NCI-H187 (cell line): ENCODE data around the gene C8G.

ENCODE experiments used
- DNase-seq, 2 experiments: peaks; one replicate each; lab custom pipeline; 2025; lab: John Stamatoyannopoulos, UW

Gene C8G

DNA sequence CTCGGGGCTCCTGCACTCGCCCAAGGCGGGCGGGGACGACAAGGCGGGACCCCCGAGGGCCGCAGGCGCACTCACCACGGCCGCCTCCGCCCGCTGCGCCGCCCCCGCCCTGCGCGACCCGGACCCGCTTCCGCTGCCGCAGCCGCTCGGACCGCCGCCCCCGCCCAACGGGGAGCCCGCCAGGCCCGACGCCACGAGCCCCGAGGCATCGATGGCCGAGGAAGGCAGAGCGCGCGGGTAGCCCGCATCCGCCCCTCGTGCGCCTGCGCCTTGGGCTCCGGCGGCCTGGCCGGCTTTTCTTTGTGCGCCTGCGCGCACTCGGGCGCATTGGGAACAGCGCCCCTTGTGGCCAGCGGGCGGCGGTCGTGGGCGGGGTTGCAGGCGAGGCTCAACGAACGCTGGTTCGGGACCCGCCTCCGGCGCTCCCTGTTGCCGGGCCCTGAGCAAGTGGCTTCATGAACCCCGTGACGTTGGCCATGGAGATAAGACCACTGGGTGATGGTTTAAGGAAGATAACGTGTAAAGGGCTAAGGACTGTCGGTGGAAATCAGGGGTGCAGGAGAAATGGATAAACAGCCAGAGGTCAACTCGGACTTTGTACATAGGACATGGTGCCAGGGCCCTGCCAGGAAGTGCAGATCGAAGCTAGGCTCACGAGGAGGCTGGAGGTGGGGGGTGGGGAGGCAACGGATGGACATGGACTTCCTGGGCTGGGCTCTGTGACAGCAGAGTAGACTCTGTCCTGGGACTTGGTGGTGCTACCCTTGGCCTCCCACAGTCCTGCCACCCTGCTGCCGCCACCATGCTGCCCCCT lies at the start of gene C8G, which contains the start of gene FBXW5:
Gene C8G, plus strand, starts transcription at position 725 of the 814 bp plus-strand sequence. Its CDS starts 78 bp downstream, at position 803.
Gene FBXW5, minus strand, starts transcription at position 220 of the 814 bp plus-strand sequence. CDS start 655 bp downstream, outside the sequence.
- peak; percentile 68 to 79 for DNase-seq

DNA sequence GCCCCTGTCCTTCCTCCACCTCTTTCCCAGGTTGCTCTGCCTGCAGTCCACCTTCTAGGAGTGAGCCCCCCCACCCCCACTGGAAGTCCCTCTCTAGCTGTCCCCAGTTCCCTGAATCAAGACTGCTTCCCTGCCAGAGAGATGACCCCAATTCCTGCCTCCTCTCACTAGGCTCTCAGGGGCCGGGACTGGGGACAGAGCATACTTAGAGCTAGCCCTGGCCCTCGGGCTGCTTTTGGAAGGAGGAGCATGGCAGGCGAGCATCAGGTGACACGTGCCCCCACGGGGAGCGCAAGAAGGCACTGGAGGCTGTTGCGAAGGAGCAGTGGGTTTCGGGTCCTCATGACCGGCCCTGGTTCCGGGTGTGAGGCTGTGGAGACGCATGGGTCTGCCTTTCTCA lies 49.0 kb upstream of the C8G start:
- no peak for DNase-seq

DNA sequence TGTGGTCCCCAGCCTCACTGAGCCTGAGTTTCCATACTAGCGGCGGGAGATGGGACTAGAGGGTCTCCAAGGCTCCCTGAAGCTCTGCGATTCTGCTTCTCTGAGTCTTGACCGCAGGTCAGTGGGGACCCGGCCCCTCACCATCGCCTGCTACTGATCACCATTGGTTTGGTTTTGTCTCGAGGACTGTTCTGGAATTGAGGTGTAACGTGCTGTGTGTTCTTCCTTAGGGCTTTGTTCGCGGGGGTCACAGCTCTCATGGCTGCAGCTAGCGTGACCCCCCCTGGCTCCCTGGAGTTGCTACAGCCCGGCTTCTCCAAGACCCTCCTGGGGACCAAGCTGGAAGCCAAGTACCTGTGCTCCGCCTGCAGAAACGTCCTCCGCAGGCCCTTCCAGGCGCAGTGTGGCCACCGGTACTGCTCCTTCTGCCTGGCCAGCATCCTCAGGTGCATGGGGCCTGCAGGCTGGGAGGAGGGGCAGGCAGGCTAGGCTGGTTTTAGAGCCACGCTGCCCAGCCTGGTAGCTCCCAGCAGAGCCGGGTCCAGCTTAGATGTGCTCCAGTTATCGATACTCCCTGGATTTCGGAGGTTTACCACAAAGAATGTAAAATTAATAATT lies 46.5 kb upstream of the C8G start:
- no peak for DNase-seq

DNA sequence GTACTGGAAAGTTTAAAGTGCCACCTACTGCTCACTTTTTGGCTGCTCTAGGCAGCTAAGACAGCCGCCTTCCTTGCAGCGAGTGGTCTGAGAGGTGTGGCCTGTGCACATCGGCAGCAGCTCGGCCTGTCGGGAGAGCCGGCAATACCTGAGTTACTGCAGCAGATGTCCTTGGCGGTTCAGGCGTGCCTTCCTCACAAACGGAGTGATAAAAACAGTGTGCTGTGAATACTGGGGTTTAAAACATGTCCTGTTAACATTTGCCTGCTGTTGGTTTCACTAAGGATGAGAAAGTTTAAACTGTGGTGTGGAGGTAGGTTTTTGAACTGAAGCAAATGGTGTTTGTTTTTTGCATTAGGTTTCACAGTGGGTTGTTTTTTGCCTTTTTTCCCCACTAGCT lies 45.8 kb upstream of the C8G start:
- DNase-seq, result no peak

DNA sequence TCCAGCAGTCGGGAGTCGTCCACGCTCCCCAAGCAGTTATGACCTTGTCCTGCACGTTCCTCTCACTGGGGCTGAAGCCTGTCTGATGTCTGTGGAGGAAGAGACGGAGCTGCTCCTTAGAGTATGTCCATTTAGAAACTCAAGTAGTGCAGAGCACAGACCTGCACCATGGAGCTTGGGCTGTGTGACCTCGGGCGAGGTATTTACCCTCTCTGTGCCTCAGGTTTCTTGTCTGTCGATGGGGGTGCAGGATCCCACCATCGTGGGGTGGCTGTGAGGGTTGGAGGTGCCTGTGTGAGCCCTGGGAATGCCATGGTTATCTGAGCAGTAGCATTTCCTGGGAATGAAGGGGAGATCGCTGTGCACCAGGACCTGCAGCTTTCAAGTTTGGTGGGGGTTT lies 44.5 kb upstream of the C8G start:
- no peak for DNase-seq

DNA sequence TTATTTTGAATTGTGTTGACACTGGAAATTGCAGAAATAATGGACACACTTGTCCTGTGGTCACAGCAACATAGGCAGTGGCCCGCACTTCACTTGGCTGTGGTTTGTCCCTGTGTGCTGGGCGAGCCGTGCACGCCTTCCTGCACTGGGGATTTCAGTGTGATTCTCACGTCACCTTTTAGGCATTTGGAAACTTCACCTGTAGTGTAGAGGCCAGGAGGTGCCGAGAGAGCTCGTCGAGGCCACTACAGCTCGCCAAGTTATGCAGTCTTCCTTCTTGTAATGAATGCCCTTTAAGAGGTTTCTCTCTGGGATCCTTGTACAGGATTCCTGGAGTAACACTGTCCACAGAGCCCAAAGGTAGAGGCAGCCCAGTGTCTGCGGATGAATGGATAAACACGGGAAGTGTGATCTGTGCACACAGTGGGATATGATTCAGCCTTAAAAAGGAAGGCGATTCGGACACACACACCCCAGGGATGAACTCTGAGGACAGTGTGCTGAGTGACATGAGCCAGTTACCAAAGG lies 44.0 kb upstream of the C8G start:
- DNase-seq, result no peak

DNA sequence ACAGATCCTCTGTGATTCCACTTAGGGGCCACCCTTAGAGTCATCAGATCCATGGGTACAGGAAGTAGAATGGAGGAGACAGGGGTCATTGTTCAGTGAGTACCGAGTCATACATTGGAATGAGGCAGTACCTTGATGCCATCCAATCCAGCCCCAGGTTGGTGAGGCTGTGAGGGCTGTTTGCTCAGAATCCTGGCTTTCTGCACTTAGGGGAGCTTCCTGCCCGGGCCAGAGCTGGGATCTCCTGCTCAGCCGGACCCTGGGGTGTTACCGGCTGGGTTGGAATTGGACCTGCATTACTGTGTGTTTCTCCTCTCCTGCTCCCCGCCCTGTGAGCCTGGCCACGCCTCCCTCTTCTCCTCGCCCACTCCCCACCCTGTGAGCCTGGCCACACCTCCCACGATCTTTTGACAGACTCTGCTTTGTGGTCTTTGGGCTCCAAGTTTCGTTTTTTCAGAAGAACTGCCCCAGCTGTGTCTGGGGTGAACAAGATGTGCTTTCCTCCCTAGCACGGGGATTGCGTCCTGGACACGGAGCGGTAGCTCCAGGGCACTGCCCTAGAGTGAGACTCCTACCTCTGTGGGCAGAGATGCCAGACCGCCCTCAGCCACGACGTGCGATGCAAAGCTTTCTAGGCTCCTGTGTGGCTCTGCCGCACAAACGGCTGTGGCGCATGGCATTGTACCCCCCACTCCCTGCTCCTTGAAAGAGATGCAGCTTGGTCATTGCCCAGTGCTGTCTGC lies 43.4 kb upstream of the C8G start:
- no peak for DNase-seq

DNA sequence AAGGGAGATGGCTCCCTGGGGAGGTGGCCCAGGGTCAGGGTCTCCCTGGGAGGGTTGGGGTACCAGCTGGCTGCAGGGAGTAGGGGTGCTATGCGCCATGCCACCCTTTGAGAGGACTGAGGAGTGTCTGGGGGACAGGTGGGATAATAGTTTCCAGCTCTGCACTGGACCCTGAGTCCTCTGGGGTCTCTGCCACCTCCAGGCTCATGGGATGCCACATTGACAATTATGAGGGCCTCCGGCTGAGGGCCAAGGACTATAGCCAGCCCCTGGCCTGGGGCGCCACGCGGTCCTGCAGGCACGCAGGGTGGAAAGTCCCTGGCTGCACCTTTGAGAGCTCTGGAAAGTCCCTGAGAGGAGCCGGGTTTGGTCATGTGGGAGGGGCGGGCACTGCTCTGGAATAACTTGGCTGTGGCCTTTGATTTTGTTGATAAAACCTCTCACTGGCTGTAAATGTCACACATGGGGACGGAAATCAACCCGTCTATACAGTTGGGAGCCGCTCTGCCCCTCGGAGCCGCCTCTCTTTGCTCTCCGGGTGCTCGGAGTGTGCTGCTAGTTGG lies 42.7 kb upstream of the C8G start:
- no peak for DNase-seq

DNA sequence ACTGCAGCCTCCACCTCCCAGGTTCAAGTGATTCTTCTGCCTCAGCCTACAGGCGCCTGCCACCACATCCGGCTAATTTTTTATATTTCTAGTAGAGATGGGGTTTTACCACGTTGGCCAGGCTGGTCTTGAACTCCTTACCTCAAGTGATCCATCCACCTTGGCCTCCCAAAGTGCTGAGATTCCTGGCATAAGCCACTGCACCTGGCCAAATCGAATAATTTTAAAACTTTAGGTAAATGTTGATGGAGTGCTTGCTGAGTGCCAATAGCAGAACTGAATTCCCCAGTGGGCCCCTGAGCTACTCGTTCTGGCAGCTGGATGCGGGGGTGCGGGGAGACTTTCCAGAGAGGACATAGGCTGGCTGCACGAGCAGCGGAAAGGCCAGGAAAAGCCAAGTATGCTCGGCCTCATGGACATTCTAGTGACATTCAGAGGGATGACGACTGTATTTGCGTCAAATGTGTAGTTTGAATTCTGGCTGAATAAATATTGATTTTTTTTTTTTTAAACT lies 41.9 kb upstream of the C8G start:
- DNase-seq, result no peak

DNA sequence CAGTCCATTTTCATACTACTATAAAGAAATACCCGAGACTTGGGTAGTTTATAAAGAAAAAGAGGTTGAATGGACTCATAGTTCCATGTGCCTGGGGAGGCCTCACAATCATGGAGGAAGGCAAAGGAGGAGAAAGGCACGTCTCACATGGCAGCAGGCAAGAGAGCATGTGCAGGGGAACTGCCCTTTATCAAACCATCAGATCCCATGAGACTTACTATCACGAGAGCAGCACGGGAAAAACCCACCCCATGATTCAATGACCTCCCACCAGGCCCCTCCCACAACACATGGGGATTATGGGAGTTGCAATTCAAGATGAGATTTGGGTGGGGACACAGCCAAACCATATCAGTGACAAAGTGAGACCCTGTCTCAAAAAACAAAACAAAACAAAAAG lies 38.8 kb upstream of the C8G start:
- no peak for DNase-seq

DNA sequence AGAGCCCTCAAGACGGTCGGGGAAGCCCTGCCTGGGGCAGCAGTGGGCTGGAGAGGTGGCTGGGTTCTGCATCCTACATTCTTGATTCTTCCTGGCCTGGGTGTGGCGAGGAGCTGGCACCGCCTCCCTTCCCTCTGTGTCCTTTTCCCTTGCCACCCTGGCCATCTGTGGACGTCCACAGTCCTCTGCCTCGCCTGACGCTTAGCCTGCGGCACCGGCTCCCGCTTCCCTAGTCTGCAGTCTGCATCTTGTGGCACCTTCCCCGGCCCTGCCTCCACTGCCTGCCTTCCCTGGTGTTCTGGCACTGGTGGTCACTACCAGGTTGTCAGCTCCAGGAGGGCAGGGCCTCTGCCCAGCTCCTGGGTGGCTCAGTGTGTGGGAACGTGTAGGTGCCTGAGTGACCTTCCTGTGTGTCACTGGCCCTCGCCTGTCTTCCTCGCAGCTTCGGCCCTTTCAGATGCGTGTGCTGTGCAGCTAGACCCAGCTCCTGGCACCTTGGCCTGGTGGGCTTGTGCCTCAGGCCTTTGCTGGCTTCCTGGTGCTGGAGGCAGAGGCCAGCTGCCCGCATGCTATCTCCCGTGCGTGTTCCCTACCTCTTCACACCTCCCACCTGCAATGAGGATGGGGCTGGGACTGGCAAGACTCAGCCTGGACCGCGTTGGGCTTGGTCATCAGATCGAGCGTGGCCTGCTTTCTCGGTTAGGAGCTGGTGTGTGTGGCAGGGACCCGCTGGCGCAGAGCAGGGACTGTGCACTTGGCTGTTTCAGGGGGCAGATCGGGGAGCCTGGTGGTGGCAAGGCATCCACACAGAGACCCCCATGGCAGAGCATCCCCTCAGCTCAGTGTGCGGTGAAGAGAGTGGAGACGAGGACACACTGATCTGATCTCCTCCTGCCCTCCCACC lies 37.8 kb upstream of the C8G start:
- no peak for DNase-seq

DNA sequence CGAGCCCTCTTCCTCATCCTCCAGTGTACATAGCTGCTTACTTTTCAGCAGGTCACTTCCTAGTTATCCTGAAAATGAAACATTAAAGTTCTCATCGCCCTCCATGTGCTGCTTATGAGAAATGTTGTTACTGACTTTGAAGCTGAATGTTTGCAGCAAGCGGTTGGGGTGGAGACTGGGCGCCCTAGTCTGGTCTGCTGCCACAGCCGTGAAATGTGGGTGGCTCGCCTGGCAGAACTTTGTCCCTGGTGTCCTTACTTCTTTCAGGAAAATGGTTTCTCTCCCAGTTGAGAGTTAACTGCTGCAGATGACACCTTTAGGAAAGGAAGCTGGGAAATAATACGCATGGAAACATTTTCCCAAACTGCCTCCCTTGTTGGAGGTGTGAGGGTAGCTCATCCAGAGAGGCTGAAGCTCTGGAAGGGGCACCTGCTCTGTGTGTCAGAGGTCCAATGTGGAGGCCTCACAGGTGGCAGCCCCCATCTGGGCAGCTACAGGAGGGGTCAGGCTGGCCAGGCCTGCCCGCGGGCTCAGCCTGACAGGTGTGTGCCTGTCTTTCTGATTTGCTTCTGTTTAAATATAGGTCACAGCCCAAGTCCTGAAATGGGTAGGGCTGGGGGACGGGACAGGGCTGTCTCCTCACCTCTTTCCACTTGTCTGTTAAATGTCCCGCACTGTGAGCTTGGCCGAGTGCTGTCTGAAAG lies 34.7 kb upstream of the C8G start:
- DNase-seq, result no peak

DNA sequence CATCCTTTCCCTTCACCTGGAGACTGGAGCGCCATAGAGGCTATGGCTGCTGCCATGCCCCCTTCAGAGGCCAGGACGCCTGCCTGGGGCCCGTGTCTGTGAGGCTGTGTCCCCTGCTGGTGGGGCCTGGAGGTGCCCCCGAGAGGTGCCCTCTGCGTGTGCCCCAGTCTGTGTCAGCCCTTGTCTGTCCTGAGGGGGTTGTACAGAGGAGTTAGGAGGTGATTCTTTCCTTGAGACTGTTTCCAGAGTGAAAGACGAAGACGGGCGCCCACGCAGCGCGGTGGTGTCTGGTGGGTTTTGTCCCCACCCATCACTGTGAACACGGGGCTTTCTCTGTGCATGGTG lies 34.2 kb upstream of the C8G start:
- no peak for DNase-seq

DNA sequence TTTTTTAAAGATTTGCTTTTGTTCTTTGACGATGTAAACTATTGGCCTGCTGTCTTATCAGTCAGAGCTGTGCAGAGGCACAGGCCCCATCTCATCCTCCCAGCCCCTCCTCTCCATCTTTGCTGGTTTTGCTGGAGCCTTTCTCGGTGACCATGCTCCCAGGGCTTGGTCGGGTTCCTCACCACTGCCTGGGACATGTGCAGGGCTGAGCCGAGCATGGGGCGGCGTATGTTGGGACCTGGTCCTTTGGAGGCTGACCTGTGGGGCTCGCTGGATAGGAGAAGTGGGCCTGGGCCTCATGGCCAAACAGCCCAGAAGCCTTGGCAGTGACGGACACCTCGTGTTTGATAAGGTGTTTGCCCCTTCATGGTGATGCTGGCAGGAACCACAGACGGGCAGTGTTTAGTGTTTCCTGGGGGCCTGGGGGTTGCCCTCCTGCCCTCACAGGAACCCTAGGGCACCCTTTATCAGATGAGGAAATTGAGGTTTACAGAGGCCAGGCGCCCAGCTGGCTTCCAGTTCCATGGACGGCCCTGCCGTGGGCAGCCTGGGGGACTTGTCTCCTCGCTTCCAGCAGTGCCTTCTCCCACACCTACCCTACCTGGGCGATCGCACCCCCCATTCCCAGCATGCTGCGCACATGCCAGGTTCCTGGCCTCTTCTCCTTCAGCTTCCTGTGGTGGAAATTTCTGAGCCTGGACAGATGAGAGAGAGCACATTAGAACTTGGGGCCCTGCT lies 31.2 kb upstream of the C8G start:
- DNase-seq, result no peak

DNA sequence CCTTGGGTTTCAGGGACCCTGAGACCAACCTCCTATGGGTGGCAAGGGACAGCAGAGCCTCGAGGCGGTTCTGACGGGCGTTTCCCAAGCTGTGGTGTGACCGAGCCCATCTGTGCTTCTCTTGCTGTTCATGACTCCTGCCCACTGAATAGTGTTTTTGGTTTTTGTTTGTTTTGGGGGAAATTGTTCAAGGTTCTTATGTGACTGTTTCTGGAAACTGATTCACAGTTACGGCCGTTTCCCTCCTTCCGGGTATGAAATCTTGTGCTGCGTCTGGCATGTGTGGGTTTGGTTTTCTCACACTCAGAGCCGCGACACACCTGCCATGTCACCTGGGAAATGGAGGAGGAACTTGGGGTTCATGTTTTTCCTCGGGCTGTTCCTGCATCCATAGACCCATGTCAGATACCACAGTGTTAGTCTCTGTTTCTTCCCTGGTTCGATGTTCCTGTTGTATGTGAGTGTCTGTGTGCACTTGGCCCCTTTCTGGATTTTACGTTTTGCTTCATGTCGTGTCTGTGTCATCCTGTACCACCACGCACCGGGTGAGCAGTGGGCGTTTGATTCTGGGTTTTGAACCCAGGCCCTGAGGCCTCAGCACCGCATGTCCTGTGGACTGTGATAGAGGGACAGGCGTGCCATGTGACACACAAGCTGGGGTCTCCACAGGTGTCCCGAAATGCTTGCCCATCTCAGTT lies 29.3 kb upstream of the C8G start:
- DNase-seq, result no peak

DNA sequence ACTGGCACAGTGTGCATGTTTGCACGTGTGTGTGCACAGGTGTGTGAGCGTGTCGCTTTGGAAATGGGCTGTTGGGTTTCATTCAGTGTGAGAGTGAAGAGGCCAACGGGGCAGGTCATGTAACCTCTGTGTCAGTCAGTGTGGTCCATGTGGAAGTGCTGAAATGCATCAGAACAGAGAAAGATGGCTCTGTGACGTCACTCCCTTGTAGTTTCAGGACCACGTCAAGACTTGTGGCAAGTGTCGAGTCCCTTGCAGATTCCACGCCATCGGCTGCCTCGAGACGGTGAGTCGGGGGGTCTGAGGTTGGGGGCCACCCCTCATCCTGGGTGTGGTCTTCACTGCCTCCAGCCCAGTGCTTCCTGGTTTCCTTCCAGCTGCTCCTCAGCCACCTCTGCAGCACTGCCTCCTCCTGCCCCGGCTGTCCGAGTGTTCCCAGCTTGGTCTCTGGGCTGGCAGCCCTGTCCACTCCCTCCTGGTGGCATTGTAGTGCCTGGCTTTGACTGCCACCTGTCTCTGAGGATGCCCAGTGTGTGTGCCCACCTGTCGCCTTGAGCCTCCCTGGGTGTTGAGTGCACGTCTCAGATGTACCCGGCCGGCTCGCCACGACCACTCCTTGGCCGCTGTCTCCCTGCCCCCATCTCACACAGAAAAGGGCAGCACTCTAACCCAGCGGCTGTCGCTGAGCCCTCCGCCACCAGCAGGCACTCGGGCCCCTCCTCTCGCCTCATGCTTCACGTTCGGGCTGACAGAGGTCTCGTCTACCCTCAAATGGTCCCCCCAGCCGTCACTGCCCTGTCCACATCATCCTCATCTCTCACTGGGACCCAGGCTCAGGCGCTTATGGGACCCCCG lies 28.5 kb upstream of the C8G start:
- no peak for DNase-seq

DNA sequence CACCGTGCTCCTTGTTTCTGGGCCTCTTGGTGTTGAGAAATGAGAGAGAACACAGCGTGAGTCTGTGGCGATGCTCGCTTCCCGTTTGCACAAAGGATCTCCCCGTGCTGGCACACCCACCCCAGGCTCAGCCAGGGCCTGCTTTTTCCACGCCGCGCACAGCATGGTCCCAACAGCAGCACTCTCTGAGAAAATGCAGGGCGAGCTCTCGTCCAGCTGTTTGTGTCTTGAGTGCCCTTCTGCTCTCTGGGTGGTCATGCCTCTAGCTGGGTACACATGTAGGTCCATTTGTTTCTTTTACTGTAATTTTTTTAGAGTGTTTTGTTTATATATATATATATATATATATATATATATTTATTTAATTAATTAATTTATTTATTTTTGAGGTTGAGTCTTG lies 27.1 kb upstream of the C8G start:
- DNase-seq, result no peak

DNA sequence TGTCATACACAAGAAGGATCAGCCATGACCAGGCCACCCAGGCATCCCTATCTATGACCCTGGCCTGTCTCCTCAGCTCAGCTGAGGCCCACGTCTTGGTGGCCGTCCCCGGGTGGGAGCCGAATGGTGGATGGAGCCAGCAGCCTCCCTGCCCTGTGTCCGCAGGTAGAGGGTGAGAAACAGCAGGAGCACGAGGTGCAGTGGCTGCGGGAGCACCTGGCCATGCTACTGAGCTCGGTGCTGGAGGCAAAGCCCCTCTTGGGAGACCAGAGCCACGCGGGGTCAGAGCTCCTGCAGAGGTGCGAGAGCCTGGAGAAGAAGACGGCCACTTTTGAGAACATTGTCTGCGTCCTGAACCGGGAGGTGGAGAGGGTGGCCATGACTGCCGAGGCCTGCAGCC lies 25.0 kb upstream of the C8G start:
- no peak for DNase-seq
